ENCODE measurements around the gene CDC42. TPM values are rescaled to one million over a fixed set of nuclear protein-coding genes. Genes with fewer than 3 reads are reported as not detected.

CDC42 gene
- total RNA-seq, 1 experiment from 2014 or later = 245 TPM

- BruUV-seq (replicated peaks) = no TSS peak
- CTCF ChIA-PET = no interaction called here
- POLR2A ChIA-PET (ENCODE audit: unreplicated experiment) = no interaction called here
These were observed 19.0 kb downstream of the CDC42 start for GRCh38 chr1:22071511-22071910.

GRCh38 chr1:22074803-22075202 lies 22.3 kb downstream of the CDC42 start:
- intact Hi-C loops (cut with micrococcal nuclease) = no loop called here
- Histone ChIP-seq H3K79me2 (ENCODE audit: low read length) (peaks cover 99% of the 10 kb centered on the region), H3F3A (ENCODE audit: low read length, unreplicated experiment) (no peaks in the 10 kb centered on the region), H3K9ac (ENCODE audit: low read length) (no peak overlapping the region), H3K4me2 (ENCODE audit: low read length) (no peak overlapping the region), H4K20me1 (ENCODE audit: low read length) (peaks cover 87% of the 10 kb centered on the region), H3K4me1 (ENCODE audit: insufficient read depth, low read length) (no peaks in the 10 kb centered on the region), H2AFZ (ENCODE audit: low read length) (no peak overlapping the region), H3K36me3 (ENCODE audit: low read depth, low read length) (peaks cover 23% of the 10 kb centered on the region), H3K4me3 (ENCODE audit: low read length) (no peak overlapping the region), H3K9me3 (ENCODE audit: low read length) (no peaks in the 10 kb centered on the region), H3K9me2 (replicated peaks; ENCODE audit: low read length) (no peaks in the 10 kb centered on the region), H3K27ac (ENCODE audit: low read length) (no peak overlapping the region), H3K27me3 (ENCODE audit: low read length) (no peaks in the 10 kb centered on the region)
- CTCF ChIA-PET = no interaction called here
- no peak for ATAC-seq
- BruUV-seq (replicated peaks) = no TSS peak
- POLR2A ChIA-PET (ENCODE audit: unreplicated experiment) = no interaction called here
- TF ChIP-seq EZH2 (IDR thresholded peaks at IDR 0.05; ENCODE audit: low read length, unreplicated experiment) (no peak), CTCF (conservative IDR thresholded peaks at IDR 0.05; ENCODE audit: low read depth, low read length) (no peak), EZH2phosphoT487 (IDR thresholded peaks at IDR 0.05; ENCODE audit: borderline replicate concordance, low read length) (no peak)
- no peak for DNase-seq

More at GRCh38 chr1:22071511-22071910, 19.0 kb downstream of the CDC42 start:
- no peak overlapping the region for H2AFZ ChIP-seq (ENCODE audit: low read length)
- H3K36me3 ChIP-seq (ENCODE audit: low read depth, low read length) = peaks cover 27% of the 10 kb centered on the region
- no peaks in the 10 kb centered on the region for H3K9me3 ChIP-seq (ENCODE audit: low read length)
- no peak overlapping the region for H3K4me2 ChIP-seq (ENCODE audit: low read length)
- H4K20me1 ChIP-seq (ENCODE audit: low read length) = peaks cover 87% of the 10 kb centered on the region
- intact Hi-C loops (cut with micrococcal nuclease) = no loop called here
- no peaks in the 10 kb centered on the region for H3K4me1 ChIP-seq (ENCODE audit: insufficient read depth, low read length)
- H3K27ac ChIP-seq (ENCODE audit: low read length) = no peak overlapping the region
- ATAC-seq = no peak
- H3K4me3 ChIP-seq (ENCODE audit: low read length) = no peak overlapping the region
- TF ChIP-seq EZH2 (IDR thresholded peaks at IDR 0.05; ENCODE audit: low read length, unreplicated experiment) = no peak
- TF ChIP-seq EZH2phosphoT487 (IDR thresholded peaks at IDR 0.05; ENCODE audit: borderline replicate concordance, low read length) = no peak
- no peak for TF ChIP-seq CTCF (conservative IDR thresholded peaks at IDR 0.05; ENCODE audit: low read depth, low read length)
- peaks cover 100% of the 10 kb centered on the region for H3K79me2 ChIP-seq (ENCODE audit: low read length)
- DNase-seq = no peak
- no peaks in the 10 kb centered on the region for H3K9me2 ChIP-seq (replicated peaks; ENCODE audit: low read length)
- H3K27me3 ChIP-seq (ENCODE audit: low read length) = no peaks in the 10 kb centered on the region
- no peaks in the 10 kb centered on the region for H3F3A ChIP-seq (ENCODE audit: low read length, unreplicated experiment)
- no peak overlapping the region for H3K9ac ChIP-seq (ENCODE audit: low read length)

GRCh38 chr1:22075718-22076117 lies 23.2 kb downstream of the CDC42 start:
- H2AFZ ChIP-seq (ENCODE audit: low read length) = no peak overlapping the region
- no peaks in the 10 kb centered on the region for H3K9me2 ChIP-seq (replicated peaks; ENCODE audit: low read length)
- H4K20me1 ChIP-seq (ENCODE audit: low read length) = peaks cover 85% of the 10 kb centered on the region
- intact Hi-C loops (cut with micrococcal nuclease) = no loop called here
- H3K4me3 ChIP-seq (ENCODE audit: low read length) = no peak overlapping the region
- H3K4me2 ChIP-seq (ENCODE audit: low read length) = no peak overlapping the region
- peaks cover 96% of the 10 kb centered on the region for H3K79me2 ChIP-seq (ENCODE audit: low read length)
- no peak overlapping the region for H3K9ac ChIP-seq (ENCODE audit: low read length)
- POLR2A ChIA-PET (ENCODE audit: unreplicated experiment) = no interaction called here
- CTCF ChIA-PET = no interaction called here
- H3K27me3 ChIP-seq (ENCODE audit: low read length) = no peaks in the 10 kb centered on the region
- H3K27ac ChIP-seq (ENCODE audit: low read length) = no peak overlapping the region
- BruUV-seq (replicated peaks) = no TSS peak
- H3K4me1 ChIP-seq (ENCODE audit: insufficient read depth, low read length) = no peaks in the 10 kb centered on the region
- DNase-seq (no peak), ATAC-seq (no peak)
- no peaks in the 10 kb centered on the region for H3K9me3 ChIP-seq (ENCODE audit: low read length)
- H3K36me3 ChIP-seq (ENCODE audit: low read depth, low read length) = peaks cover 25% of the 10 kb centered on the region
- TF ChIP-seq EZH2phosphoT487 (IDR thresholded peaks at IDR 0.05; ENCODE audit: borderline replicate concordance, low read length) (no peak), CTCF (conservative IDR thresholded peaks at IDR 0.05; ENCODE audit: low read depth, low read length) (no peak), EZH2 (IDR thresholded peaks at IDR 0.05; ENCODE audit: low read length, unreplicated experiment) (no peak)
- no peaks in the 10 kb centered on the region for H3F3A ChIP-seq (ENCODE audit: low read length, unreplicated experiment)
